NOMO-1 treated with DMSO at 0.1 percent for 48 hours (cell line): ENCODE data around the gene PCK1.

Experiments used
- DNase-seq: peaks from one replicate; lab custom pipeline; 2025; ENCODE audit not compliant: unreplicated experiment; lab: John Stamatoyannopoulos, UW

Gene PCK1

GRCh38 chr20:57576002-57576401 lies 15.1 kb downstream of the PCK1 start:
- no peak for DNase-seq

- DNase-seq = no peak
Measured at GRCh38 chr20:57576617-57577550, 16.0 kb downstream of the PCK1 start.

- no peak for DNase-seq
Measured at GRCh38 chr20:57577679-57578475, 17.0 kb downstream of the PCK1 start.

DNA sequence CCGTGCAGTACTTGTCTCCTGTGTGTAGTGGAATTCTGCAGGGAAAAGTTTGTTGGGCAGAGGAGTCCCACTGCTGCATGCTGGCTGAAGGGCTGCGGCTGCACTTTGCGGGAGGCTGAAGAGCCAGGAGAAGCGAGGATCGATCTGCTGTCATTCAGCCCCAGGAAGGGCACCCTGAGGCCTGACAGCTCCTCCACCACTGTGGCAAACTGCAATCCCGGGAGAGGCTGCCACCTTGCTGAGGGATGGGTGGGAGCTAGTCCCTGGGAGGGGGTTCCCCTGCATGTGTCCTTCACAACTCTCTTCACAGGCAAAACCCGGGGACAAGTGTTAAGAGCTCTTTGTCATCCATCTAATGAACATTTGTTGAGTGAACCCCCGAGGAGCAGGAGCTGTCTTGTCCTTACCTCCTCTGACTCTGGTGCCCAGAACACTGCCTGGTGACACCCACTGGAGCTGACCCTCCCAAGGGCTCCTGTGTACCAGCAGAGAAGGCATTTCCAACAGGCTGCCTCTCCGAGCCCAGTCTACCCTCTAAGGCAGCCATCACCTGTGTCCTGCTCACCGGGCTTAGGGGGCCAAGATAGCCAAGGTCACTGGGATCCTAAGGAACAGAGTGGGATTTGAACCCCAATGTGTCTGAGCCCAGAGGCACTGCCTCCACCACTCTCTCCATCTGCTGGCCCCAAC lies 17.7 kb downstream of the PCK1 start:
- DNase-seq = no peak

DNA sequence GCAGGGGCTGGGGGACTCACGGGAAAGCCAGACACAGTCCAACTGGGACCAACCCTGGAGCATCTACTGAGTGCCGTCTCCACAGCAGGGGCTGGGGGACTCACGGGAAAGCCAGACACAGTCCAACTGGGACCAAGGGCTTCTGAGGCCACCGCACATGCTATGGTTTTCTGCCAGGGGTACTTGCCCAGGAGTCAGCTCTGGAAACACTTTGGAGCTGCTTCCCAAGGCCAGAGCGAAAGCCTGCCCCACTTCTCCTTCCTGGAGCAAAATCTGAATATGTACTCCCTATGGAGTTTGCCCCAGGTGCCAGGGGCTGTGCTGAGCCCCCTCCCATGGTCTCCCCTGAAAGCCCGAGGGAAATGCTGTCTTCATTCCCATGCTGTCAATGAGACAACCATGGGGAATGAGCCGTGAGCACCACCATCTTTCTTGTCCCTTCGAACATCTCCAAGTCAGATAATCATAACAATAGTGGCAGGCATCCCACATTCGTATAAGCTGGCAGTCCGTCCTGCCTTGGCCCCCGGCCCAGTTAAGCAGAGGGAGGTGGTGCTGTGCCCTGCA lies 18.5 kb downstream of the PCK1 start:
- no peak for DNase-seq

GRCh38 chr20:57579898-57580447 lies 19.1 kb downstream of the PCK1 start:
- no peak for DNase-seq

GRCh38 chr20:57580478-57581201 lies 19.7 kb downstream of the PCK1 start:
- DNase-seq = no peak

- DNase-seq = peak; percentile 66
Measured at GRCh38 chr20:57581202-57582028, 20.5 kb downstream of the PCK1 start.

GRCh38 chr20:57582029-57582378 lies 21.1 kb downstream of the PCK1 start:
- no peak for DNase-seq

GRCh38 chr20:57582432-57583288 lies 21.8 kb downstream of the PCK1 start:
- no peak for DNase-seq

- DNase-seq = no peak
Measured at GRCh38 chr20:57583289-57584257, 22.7 kb downstream of the PCK1 start.

DNA sequence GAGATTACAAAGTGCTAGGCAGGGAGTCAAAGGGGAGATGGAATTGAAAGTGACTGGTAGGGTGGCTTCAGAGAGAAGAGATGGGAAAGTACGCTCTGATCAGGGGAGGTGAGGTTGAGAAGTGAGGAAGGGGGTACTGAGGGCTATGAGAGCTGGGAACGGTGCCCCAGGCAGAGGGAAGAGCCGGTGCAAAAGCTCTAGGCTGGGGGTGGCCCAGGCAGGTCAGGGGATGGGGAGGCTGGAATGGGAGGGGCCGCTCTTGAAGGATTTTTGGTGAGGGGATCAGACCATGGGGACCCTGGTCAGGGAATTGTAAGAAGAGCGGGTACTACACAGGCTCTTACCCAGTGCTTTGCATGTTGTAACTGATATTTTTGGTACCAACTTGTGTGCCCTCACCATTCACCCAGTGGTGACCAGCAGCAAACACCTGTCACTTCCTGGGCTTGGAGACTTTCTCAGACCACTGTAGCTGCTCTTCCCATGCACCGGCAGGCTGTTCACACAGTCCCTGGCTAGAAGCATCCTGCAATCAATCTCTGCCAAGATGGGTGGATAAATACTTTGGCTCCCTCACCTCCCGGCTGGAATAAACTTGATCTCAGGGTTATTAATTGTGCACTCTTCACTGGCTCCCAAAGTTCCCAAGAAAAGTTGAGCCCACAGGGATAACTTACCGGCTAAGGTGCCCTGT lies 24.0 kb downstream of the PCK1 start:
- DNase-seq = no peak

DNA sequence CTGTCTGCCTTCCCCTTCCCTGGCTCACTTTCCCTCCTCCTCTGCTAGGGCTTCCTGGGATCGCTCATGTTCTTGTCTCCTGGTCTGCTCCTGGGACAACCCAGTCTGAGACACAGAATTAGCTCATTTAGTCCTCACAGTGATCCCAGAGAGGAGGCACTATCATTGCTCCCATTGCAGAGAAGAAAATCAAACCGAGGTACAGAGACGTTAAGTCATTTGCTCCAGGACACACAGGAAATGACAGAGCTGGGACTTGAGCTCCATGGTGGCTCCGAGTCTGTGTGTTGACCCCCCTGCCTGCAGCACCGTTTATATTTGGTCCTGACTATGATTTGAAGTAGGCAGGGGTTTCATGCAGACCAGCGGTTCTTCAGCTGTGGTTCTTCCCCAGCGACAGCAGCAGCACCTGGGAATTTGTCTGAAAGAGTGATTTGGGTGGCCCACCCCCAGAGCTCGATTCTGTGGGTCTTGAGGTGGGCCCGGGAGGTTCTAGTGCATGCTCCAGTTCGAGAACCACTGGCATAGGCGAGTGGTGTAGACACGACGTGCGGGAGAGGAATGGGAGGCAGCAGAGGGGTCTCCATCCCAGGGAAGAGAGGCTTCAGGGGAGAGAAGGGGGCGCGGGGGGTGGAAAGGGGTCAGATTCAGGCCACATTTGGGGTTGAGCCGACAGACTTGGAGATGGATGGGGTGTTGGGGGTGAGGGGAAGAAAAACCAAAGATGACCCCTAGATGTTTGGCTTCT lies 24.7 kb downstream of the PCK1 start:
- no peak for DNase-seq

DNA sequence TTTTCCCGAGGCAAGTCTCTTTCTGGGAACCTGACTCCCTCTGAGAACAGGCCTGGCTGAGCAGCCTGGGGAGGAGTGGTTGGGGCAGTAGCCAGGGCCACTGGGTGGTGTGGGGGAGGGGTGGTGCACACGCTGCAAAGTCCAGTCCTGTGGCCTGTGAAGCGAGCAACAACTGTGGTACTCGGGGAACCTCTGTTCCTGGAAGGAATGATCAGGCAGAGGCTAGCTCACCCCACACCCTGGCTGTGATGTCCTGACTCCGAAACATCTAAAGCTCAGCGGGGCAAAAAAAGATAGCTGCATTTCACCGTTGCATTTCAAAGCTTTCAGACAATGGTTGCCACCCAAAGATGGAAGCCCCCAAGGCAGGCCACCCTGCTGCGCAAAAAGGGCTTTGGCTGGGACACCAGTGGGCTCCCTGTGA lies 25.5 kb downstream of the PCK1 start:
- DNase-seq = no peak

- no peak for DNase-seq
Measured at GRCh38 chr20:57586943-57587277, 26.0 kb downstream of the PCK1 start.
